GM12878 (cell line): ENCODE results near the gene CCL22. TPM values are rescaled to one million over a fixed set of nuclear protein-coding genes. Genes with fewer than 3 reads are reported as not detected.

Experiments used
- ATAC-seq: fragments of 200-7000 bp; cut with Tn5 transposase; 3 replicates; pipeline ENCODE4 v1.9.1; 2020; ENCODE audit warnings: mild to moderate bottlenecking, moderate library complexity
- BruUV-seq: library from RNA; stranded (reverse); fragments of 400-500 nt; replicated peaks from 2 replicates; lab custom pipeline; 2021; lab: Mats Ljungman, UMichigan
- CTCF ChIA-PET: fragments of 300-600 bp; sonication (Branson Sonifier 250); formaldehyde crosslinking; extraction: SDS; loops from one replicate; lab custom pipeline; 2021; ENCODE audit warnings: inconsistent platforms; lab: Yijun Ruan, JAX
- POLR2A ChIA-PET: fragments of 350-600 bp; formaldehyde crosslinking; extraction: SDS; loops from one replicate; lab custom pipeline; 2021; ENCODE audit warnings: inconsistent platforms; lab: Charles Lee
- RAD21 ChIA-PET: fragments of 300-600 bp; sonication (Branson Sonifier 250); formaldehyde crosslinking; loops from one replicate; lab custom pipeline; 2023; ENCODE audit warnings: antibody characterized with exemption; ENCODE audit not compliant: unreplicated experiment; lab: Charles Lee
- SMC1A ChIA-PET: fragments of 300-600 bp; sonication (Branson Sonifier 250); formaldehyde crosslinking; loops from one replicate; lab custom pipeline; 2023; ENCODE audit not compliant: unreplicated experiment, uncharacterized antibody; lab: Charles Lee
- DNase-seq: peaks from one replicate; pipeline ENCODE4 v3.0.0-alpha.2; 2011; ENCODE audit warnings: low read depth, low spot score
- FAIRE-seq: peaks from 3 replicates; lab custom pipeline; 2011; peaks lifted over from hg19 to GRCh38; lab: Jason Lieb, UNC
- H2AFZ ChIP-seq: 2 replicates; pipeline ENCODE4 v1.6.0; 2011; ENCODE audit warnings: low read depth, low read length, control low read depth; ENCODE audit not compliant: control insufficient read depth
- H3K27ac ChIP-seq: 2 replicates; pipeline ENCODE4 v1.5.1; 2011; ENCODE audit warnings: control low read depth; ENCODE audit not compliant: control insufficient read depth, insufficient read depth
- H3K27me3 ChIP-seq, 2 experiments: replicated peaks in 1 of 2; 2 replicates each; pipeline versions ENCODE4 v1.6.0 to v1.6.1; 2011; ENCODE audit warnings: low read length in 1 of 2; ENCODE audit not compliant: control insufficient read depth in 2 of 2, insufficient read depth in 2 of 2
- H3K36me3 ChIP-seq, 2 experiments: 2 replicates each; pipeline ENCODE4 v1.5.1; 2011; ENCODE audit warnings: low read length in 1 of 2; ENCODE audit not compliant: control insufficient read depth in 2 of 2, insufficient read depth in 2 of 2
- H3K4me1 ChIP-seq: 2 replicates; pipeline ENCODE4 v1.6.1; 2011; ENCODE audit warnings: mild to moderate bottlenecking, low read length, moderate library complexity, mixed read lengths; ENCODE audit not compliant: control insufficient read depth, insufficient read depth
- H3K4me2 ChIP-seq: 2 replicates; pipeline ENCODE4 v1.6.0; 2011; ENCODE audit warnings: control low read depth; ENCODE audit not compliant: control insufficient read depth, insufficient read depth
- H3K4me3 ChIP-seq: fragments of 200-600 bp; sonication (generic); 2 replicates; pipeline ENCODE4 v1.5.1; 2016
- H3K79me2 ChIP-seq: 2 replicates; pipeline ENCODE4 v1.6.0; 2011; ENCODE audit warnings: low read length; ENCODE audit not compliant: control insufficient read depth, insufficient read depth
- H3K9ac ChIP-seq: 2 replicates; pipeline ENCODE4 v1.8.0; 2011; ENCODE audit warnings: low read length, control low read depth, mixed read lengths; ENCODE audit not compliant: control insufficient read depth, insufficient read depth
- H3K9me3 ChIP-seq: replicated peaks from 3 replicates; pipeline ENCODE4 v1.5.1; 2011; ENCODE audit warnings: mild to moderate bottlenecking, low read length; ENCODE audit not compliant: control insufficient read depth, insufficient read depth
- H4K20me1 ChIP-seq: 2 replicates; pipeline ENCODE4 v1.6.0; 2011; ENCODE audit not compliant: control insufficient read depth, insufficient read depth
- CHD4 ChIP-seq: fragments of 200-600 bp; sonication (generic); IDR thresholded peaks from 2 replicates; pipeline ENCODE4 v1.6.1; 2016; ENCODE audit warnings: mild to moderate bottlenecking
- EP300 ChIP-seq, 2 experiments: fragments of 150-350 bp in 1 of 2; IDR thresholded peaks; 2 replicates each; pipeline ENCODE4 v1.6.1; 2011 to 2012; ENCODE audit warnings: low read depth in 2 of 2, low read length in 2 of 2, borderline replicate concordance in 1 of 2, improper control_type of control experiment in 1 of 2, inconsistent platforms in 1 of 2; ENCODE audit not compliant: control insufficient read depth in 1 of 2
- NBN ChIP-seq: fragments of 450-650 bp; IDR thresholded peaks from 2 replicates; pipeline ENCODE4 v1.6.1; 2016
- PML ChIP-seq: IDR thresholded peaks from 2 replicates; pipeline ENCODE4 v1.6.1; 2012; ENCODE audit warnings: low read length, inconsistent platforms
- POLR2A ChIP-seq: IDR thresholded peaks from 2 replicates; pipeline ENCODE4 v1.6.1; 2011; ENCODE audit warnings: low read depth, mild to moderate bottlenecking, low read length
- SMC3 ChIP-seq: IDR thresholded peaks from 2 replicates; pipeline ENCODE4 v1.6.1; 2011; ENCODE audit warnings: low read length, improper control_type of control experiment, borderline replicate concordance
- STAT1 ChIP-seq: fragments of 450-650 bp; conservative IDR thresholded peaks from 2 replicates; pipeline ENCODE4 v1.6.1; 2014; ENCODE audit warnings: antibody characterized with exemption, mild to moderate bottlenecking
- ZNF217 ChIP-seq: fragments of 450-650 bp; IDR thresholded peaks from 2 replicates; pipeline ENCODE4 v1.6.1; 2017; ENCODE audit warnings: antibody characterized with exemption, mild to moderate bottlenecking
- ZNF622 ChIP-seq: fragments of 450-650 bp; IDR thresholded peaks from 2 replicates; pipeline ENCODE4 v1.6.1; 2017; ENCODE audit warnings: mild to moderate bottlenecking, inconsistent platforms
- WGBS: methylation state at CpG from one replicate; pipeline ENCODE4 v1.1.6; 2016; ENCODE audit warnings: low lambda C conversion rate; ENCODE audit not compliant: insufficient replicate concordance, insufficient coverage; ENCODE audit errors: missing lambda C conversion rate; 5-methylcytosine and 5-hydroxymethylcytosine counted together
- in situ Hi-C: fragments of 300-500 bp; cut with MboI; formaldehyde crosslinking; loops from 9 replicates; pipeline ENCODE4 v1.14.3; 2018; ENCODE audit warnings: mixed read lengths
- intact Hi-C: fragments of 100-400 bp; cut with micrococcal nuclease; formaldehyde crosslinking; loops from one replicate; pipeline ENCODE4 v1.14.2; 2022; ENCODE audit not compliant: unreplicated experiment
- polyA plus RNA-seq, 11 experiments: library from polyadenylated mRNA; depleted of rRNA in 4 of 11; unstranded in 6 of 11; stranded (reverse) in 5 of 11; fragments of >200 nt; fragmentation: Nextera tagmentation in 4 of 11; fragmentation: Illumina TruSeq in 1 of 11; extraction: Ambion mirVana in 4 of 11; extraction: Trizol in 1 of 11; gene quantifications; 1 replicate in 1 of 11; 2 replicates in 10 of 11; pipeline versions ENCODE4 v1.2.1 to v1.2.3, GENCODE V29; 2011 to 2016; ENCODE audit warnings: inconsistent platforms in 2 of 11, missing spikeins in 2 of 11, low read depth in 1 of 11
- total RNA-seq, 4 experiments: library from RNA; depleted of rRNA in 3 of 4; stranded (reverse); fragments of >200 nt in 3 of 4; fragmentation: Illumina TruSeq in 1 of 4; extraction: Trizol in 1 of 4; gene quantifications; 2 replicates each; pipeline versions ENCODE4 v1.2.1 to v1.2.3, GENCODE V29; 2013 to 2021
- TF ChIP-seq, protein P1 (sequence below): fragments of 450-650 bp; IDR thresholded peaks from 2 replicates; pipeline ENCODE4 v1.6.1; 2017; ENCODE audit warnings: antibody characterized with exemption, mild to moderate bottlenecking, moderate library complexity
- TF ChIP-seq, protein P2 (sequence below): fragments of 450-650 bp; formaldehyde crosslinking; IDR thresholded peaks from 2 replicates; pipeline ENCODE4 v1.4.0; 2020; ENCODE audit warnings: mild to moderate bottlenecking, moderate library complexity
- TF ChIP-seq, protein P3 (sequence below): IDR thresholded peaks from 2 replicates; pipeline ENCODE4 v1.6.1; 2011; ENCODE audit warnings: low read depth, mild to moderate bottlenecking, low read length, moderate library complexity, borderline replicate concordance; ENCODE audit errors: extremely low read depth
- TF ChIP-seq, protein P4 (sequence below): fragments of 450-650 bp; IDR thresholded peaks from 2 replicates; pipeline ENCODE4 v1.6.1; 2016; ENCODE audit warnings: mild to moderate bottlenecking, moderate library complexity, borderline replicate concordance

Gene CCL22
- total and polyA plus RNA-seq, 10 of the 15 experiments (the other 5 are each of a cell fraction or from before 2014, with no cell fraction given) = 38.0 to 704 (median 349) TPM

DNA sequence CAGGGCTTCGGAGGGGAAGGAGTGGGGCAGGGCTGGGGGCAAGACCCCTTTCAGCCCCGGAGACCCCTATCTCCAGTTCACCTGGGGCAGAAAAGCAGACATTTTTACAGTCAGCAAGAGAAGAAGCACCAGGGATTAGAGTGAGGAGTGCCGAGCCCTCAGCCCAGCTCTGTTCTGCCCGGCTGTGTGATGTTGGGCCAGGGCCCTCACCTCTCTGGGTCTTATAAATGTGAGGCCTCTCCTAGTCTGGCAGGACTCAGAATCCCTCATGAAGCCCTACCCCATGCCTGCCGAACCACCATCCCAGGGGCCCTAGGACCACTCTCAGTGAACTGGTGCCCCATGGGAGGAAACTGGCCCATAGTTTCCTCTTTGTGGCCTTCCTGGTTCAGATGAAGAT lies 26.5 kb downstream of the CCL22 start:
- in situ Hi-C loops (no loop called here), intact Hi-C loops (no loop called here)
- H4K20me1 ChIP-seq = no peaks in the 10 kb centered on the region
- BruUV-seq = no TSS peak
- H3K79me2 ChIP-seq = no peaks in the 10 kb centered on the region
- ATAC-seq (no peak), FAIRE-seq (no peak), DNase-seq (no peak)
- H3K9ac ChIP-seq = no peak overlapping the region
- 48% methylated on average over 4 of the region's 5 CpGs for WGBS
- no peak overlapping the region for H3K4me3 ChIP-seq
- RAD21 ChIA-PET = interaction anchor here (1.1 to 2.1 kb wide), 2 partner anchors 26 to 31 kb away, joined by 4 to 8 read pairs; no protein-coding TSS in a partner anchor
- H3K9me3 ChIP-seq = no peaks in the 10 kb centered on the region
- SMC1A ChIA-PET = interaction anchor here (1.0 to 3.7 kb wide), 4 partner anchors 9 to 46 kb away, joined by 4 to 49 read pairs (median 6); no protein-coding TSS in a partner anchor
- H3K4me1 ChIP-seq = peaks cover 62% of the 10 kb centered on the region
- no peak overlapping the region for H3K4me2 ChIP-seq
- no peaks in the 10 kb centered on the region for H3K27me3 ChIP-seq
- no peak overlapping the region for H3K27ac ChIP-seq
- CTCF ChIA-PET = interaction anchor here (1.0 to 1.8 kb wide), 3 partner anchors 8 to 34 kb away, joined by 3 to 5 read pairs (median 4); no protein-coding TSS in a partner anchor
- H3K36me3 ChIP-seq = no peaks in the 10 kb centered on the region
- H2AFZ ChIP-seq = no peak overlapping the region
- POLR2A ChIA-PET = interaction anchor here (2.5 to 3.8 kb wide), 2 partner anchors 7 to 29 kb away, joined by 13 to 30 read pairs; no protein-coding TSS in a partner anchor
- no peak for TF ChIP-seq EP300 (IDR thresholded peaks at IDR 0.05; ENCODE audit: borderline replicate concordance in 1 of 2, control insufficient read depth in 1 of 2, low read depth in 2 of 2, low read length in 2 of 2)
- TF ChIP-seq POLR2A = no peak
- TF ChIP-seq, protein P1, sequence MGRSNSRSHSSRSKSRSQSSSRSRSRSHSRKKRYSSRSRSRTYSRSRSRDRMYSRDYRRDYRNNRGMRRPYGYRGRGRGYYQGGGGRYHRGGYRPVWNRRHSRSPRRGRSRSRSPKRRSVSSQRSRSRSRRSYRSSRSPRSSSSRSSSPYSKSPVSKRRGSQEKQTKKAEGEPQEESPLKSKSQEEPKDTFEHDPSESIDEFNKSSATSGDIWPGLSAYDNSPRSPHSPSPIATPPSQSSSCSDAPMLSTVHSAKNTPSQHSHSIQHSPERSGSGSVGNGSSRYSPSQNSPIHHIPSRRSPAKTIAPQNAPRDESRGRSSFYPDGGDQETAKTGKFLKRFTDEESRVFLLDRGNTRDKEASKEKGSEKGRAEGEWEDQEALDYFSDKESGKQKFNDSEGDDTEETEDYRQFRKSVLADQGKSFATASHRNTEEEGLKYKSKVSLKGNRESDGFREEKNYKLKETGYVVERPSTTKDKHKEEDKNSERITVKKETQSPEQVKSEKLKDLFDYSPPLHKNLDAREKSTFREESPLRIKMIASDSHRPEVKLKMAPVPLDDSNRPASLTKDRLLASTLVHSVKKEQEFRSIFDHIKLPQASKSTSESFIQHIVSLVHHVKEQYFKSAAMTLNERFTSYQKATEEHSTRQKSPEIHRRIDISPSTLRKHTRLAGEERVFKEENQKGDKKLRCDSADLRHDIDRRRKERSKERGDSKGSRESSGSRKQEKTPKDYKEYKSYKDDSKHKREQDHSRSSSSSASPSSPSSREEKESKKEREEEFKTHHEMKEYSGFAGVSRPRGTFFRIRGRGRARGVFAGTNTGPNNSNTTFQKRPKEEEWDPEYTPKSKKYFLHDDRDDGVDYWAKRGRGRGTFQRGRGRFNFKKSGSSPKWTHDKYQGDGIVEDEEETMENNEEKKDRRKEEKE = no peak
- TF ChIP-seq NBN = no peak
- TF ChIP-seq, protein P2, sequence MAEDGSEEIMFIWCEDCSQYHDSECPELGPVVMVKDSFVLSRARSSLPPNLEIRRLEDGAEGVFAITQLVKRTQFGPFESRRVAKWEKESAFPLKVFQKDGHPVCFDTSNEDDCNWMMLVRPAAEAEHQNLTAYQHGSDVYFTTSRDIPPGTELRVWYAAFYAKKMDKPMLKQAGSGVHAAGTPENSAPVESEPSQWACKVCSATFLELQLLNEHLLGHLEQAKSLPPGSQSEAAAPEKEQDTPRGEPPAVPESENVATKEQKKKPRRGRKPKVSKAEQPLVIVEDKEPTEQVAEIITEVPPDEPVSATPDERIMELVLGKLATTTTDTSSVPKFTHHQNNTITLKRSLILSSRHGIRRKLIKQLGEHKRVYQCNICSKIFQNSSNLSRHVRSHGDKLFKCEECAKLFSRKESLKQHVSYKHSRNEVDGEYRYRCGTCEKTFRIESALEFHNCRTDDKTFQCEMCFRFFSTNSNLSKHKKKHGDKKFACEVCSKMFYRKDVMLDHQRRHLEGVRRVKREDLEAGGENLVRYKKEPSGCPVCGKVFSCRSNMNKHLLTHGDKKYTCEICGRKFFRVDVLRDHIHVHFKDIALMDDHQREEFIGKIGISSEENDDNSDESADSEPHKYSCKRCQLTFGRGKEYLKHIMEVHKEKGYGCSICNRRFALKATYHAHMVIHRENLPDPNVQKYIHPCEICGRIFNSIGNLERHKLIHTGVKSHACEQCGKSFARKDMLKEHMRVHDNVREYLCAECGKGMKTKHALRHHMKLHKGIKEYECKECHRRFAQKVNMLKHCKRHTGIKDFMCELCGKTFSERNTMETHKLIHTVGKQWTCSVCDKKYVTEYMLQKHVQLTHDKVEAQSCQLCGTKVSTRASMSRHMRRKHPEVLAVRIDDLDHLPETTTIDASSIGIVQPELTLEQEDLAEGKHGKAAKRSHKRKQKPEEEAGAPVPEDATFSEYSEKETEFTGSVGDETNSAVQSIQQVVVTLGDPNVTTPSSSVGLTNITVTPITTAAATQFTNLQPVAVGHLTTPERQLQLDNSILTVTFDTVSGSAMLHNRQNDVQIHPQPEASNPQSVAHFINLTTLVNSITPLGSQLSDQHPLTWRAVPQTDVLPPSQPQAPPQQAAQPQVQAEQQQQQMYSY (CRISPR knock-in tag) = no peak
- no peak for TF ChIP-seq SMC3
- TF ChIP-seq, protein P3, sequence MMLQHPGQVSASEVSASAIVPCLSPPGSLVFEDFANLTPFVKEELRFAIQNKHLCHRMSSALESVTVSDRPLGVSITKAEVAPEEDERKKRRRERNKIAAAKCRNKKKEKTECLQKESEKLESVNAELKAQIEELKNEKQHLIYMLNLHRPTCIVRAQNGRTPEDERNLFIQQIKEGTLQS = no peak
- no peak for TF ChIP-seq STAT1
- TF ChIP-seq CHD4 = no peak
- TF ChIP-seq PML = no peak
- no peak for TF ChIP-seq ZNF217
- TF ChIP-seq, protein P4, sequence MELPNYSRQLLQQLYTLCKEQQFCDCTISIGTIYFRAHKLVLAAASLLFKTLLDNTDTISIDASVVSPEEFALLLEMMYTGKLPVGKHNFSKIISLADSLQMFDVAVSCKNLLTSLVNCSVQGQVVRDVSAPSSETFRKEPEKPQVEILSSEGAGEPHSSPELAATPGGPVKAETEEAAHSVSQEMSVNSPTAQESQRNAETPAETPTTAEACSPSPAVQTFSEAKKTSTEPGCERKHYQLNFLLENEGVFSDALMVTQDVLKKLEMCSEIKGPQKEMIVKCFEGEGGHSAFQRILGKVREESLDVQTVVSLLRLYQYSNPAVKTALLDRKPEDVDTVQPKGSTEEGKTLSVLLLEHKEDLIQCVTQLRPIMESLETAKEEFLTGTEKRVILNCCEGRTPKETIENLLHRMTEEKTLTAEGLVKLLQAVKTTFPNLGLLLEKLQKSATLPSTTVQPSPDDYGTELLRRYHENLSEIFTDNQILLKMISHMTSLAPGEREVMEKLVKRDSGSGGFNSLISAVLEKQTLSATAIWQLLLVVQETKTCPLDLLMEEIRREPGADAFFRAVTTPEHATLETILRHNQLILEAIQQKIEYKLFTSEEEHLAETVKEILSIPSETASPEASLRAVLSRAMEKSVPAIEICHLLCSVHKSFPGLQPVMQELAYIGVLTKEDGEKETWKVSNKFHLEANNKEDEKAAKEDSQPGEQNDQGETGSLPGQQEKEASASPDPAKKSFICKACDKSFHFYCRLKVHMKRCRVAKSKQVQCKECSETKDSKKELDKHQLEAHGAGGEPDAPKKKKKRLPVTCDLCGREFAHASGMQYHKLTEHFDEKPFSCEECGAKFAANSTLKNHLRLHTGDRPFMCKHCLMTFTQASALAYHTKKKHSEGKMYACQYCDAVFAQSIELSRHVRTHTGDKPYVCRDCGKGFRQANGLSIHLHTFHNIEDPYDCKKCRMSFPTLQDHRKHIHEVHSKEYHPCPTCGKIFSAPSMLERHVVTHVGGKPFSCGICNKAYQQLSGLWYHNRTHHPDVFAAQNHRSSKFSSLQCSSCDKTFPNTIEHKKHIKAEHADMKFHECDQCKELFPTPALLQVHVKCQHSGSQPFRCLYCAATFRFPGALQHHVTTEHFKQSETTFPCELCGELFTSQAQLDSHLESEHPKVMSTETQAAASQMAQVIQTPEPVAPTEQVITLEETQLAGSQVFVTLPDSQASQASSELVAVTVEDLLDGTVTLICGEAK = no peak
- no peak for TF ChIP-seq ZNF622
